Memory B cell (primary cell): Measurements from ENCODE around the gene ENTPD8.
A peak's percentile ranks its signal among the peaks of the same experiment; 100 is the strongest.

Source experiments
- ATAC-seq: fragments of 150-1000 bp; cut with Tn5 transposase; 2 replicates; pipeline ENCODE4 v1.10.0; 2021; ENCODE audit warnings: low read depth, mild to moderate bottlenecking, moderate library complexity
- DNase-seq, 2 donors: peaks; one replicate each; pipeline ENCODE4 v3.0.0; 2022; ENCODE audit warnings: low spot score in 2 of 2
- H3K27ac Mint-ChIP-seq: one replicate; pipeline ENCODE4 v1.8.0; 2022; ENCODE audit warnings: mild to moderate bottlenecking, moderate library complexity, mixed read lengths
- H3K27me3 Mint-ChIP-seq: one replicate; pipeline ENCODE4 v1.8.0; 2022; ENCODE audit warnings: mixed read lengths
- H3K36me3 Mint-ChIP-seq: one replicate; pipeline ENCODE4 v1.8.0; 2022; ENCODE audit warnings: mild to moderate bottlenecking, mixed read lengths
- H3K4me1 Mint-ChIP-seq: one replicate; pipeline ENCODE4 v1.8.0; 2022; ENCODE audit warnings: mixed read lengths
- H3K4me3 Mint-ChIP-seq: one replicate; pipeline ENCODE4 v1.8.0; 2022; ENCODE audit warnings: mild to moderate bottlenecking, moderate library complexity, mixed read lengths
- H3K9me3 Mint-ChIP-seq: one replicate; pipeline ENCODE4 v1.8.0; 2022; ENCODE audit warnings: mixed read lengths

Gene ENTPD8

DNA sequence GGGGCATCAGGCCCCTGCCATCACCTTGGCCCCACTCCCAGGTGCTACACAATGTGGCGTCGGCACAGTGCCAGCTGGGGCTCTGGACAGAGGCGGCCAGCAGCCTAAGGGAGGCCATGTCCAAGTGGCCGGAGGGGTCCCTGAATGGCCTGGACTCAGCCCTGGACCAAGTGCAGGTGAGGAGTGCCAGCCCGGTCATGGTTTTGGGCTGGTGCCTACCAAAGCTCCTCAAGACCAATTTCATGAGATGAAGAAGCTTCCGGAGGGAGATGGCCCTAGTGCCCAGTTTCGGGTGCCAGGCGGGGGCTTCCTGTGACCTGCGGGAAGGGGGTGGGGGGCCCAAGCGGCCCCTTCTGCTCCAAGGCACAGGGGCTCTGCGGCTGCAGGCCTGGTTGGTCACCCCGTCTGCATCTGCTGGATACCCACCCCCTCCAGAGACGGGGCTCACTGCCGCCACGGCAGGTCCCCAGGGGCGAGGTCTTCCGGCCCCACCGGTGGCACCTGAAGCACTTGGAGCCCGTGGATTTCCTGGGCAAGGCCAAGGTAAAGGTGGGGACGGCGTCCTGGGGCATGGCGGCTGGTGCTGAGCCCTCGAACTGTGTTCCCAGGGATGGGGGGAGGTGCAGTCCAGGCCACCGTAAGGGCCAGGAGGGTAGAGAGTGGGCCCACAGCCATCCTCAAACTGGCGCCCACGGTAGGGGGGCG, 12.2 kb downstream of the ENTPD8 start:
- ATAC-seq (peak; percentile 38), DNase-seq (peak in 1 of 2 donors; percentile 24)
- peaks cover 1% of the 10 kb centered on the region for H3K27me3 Mint-ChIP-seq
- no peak overlapping the region for H3K27ac Mint-ChIP-seq
- H3K4me1 Mint-ChIP-seq, result peaks cover 8% of the 10 kb centered on the region
- no peaks in the 10 kb centered on the region for H3K36me3 Mint-ChIP-seq
- H3K4me3 Mint-ChIP-seq, result peak overlapping the region; percentile 62
- H3K9me3 Mint-ChIP-seq, result no peaks in the 10 kb centered on the region

DNA sequence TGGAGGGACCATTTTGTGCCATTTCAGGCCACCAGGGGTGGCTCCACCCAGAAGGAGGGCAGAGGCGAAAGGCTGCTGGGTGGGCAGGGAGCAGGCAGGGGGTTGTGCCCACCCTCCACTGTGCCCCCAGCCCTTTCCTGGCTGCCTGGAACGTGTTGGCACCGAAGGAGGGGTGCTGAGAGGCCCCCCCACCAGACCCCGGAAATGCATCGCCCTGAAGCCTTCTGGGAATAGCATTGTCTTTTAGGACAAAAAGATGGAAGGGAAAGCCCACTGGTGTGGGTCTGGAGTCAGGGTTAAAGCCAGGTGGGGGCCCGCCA, 12.9 kb downstream of the ENTPD8 start:
- peaks cover 8% of the 10 kb centered on the region for H3K4me1 Mint-ChIP-seq
- DNase-seq (no peak), ATAC-seq (no peak)
- no peak overlapping the region for H3K27ac Mint-ChIP-seq
- H3K4me3 Mint-ChIP-seq, result peak overlapping the region; percentile 12
- H3K27me3 Mint-ChIP-seq, result peaks cover 1% of the 10 kb centered on the region
- H3K36me3 Mint-ChIP-seq, result no peaks in the 10 kb centered on the region
- no peaks in the 10 kb centered on the region for H3K9me3 Mint-ChIP-seq

DNA sequence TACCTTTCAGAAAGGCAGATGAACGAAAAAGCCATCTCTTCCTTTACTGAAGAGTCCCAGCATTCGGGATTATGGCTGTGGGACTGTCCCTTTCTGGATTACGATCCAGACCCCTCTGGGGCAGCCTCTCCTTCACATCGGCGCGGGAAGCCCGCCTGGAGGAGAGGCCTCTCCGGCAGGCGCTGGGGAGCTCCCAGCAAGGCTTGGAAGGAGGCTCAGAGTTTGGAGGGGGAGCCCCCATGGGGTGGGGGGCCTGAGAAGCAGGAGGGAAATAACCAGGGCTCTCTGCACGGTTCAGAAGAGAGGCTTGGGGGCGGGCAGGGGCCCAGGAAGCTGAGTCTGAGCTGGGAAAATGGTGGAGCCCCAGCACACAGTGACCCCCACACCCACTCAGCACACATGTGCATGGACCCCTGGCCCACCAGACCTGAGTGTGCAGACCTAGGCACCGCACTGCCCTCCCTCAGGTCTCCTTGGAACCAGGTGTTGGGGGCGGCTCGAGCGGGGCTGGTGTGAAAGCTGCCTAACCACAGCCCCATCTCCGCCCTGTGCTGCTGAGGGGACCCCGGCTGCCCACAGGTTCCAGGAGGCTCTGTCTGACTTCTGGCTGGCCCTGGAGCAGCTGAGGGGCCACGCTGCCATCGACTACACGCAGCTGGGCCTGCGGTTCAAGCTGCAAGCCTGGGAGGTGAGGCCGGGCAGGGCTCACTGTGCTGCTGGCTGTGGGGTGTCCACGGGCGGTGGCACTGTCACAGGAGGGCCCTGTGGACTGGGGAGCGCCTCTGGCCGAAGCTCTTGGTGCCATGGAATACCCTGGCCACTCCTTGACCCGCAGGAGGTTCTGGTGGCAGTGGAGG, 13.5 kb downstream of the ENTPD8 start:
- no peak for DNase-seq
- H3K27ac Mint-ChIP-seq, result no peak overlapping the region
- no peaks in the 10 kb centered on the region for H3K9me3 Mint-ChIP-seq
- H3K36me3 Mint-ChIP-seq, result no peaks in the 10 kb centered on the region
- no peak for ATAC-seq
- H3K4me1 Mint-ChIP-seq, result peaks cover 8% of the 10 kb centered on the region
- peaks cover 1% of the 10 kb centered on the region for H3K27me3 Mint-ChIP-seq
- H3K4me3 Mint-ChIP-seq, result peak overlapping the region; percentile 12

DNA sequence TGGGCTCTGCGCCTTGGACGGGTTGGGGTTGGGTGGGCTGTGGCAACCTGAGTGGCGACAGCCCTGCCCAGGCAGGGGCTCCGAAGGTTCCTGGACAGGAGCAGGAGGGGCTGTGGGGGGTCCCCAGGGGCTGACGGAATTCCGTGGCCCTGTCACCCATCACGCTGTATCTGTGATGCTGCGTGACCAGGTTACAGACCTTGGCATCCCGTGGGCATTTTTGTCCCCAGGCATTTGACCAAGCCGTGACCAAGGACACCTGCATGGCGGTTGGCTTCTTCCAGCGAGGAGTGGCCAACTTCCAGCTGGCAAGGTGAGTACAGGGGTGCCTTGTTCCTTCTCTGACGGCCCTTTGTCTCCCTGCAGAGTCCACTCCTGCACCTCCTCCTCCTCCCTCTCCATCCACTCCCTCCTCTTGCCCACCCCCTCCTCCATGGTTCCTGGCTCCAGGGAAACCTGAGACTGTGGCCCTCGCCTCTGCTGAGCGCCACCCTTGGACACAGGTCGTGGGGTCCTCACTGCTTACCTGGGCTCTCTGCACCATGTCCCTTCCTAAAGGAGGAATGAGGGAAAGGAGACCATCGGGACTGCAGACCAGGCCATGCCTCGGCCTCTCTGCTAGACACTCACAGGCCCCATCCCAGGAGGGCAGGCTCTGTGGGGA, 15.0 kb downstream of the ENTPD8 start:
- Mint-ChIP-seq H3K27ac (no peak overlapping the region), H3K4me1 (peaks cover 11% of the 10 kb centered on the region), H3K4me3 (no peak overlapping the region), H3K27me3 (peaks cover 1% of the 10 kb centered on the region), H3K9me3 (no peaks in the 10 kb centered on the region), H3K36me3 (no peaks in the 10 kb centered on the region)
- ATAC-seq, result no peak
- DNase-seq, result no peak

DNA sequence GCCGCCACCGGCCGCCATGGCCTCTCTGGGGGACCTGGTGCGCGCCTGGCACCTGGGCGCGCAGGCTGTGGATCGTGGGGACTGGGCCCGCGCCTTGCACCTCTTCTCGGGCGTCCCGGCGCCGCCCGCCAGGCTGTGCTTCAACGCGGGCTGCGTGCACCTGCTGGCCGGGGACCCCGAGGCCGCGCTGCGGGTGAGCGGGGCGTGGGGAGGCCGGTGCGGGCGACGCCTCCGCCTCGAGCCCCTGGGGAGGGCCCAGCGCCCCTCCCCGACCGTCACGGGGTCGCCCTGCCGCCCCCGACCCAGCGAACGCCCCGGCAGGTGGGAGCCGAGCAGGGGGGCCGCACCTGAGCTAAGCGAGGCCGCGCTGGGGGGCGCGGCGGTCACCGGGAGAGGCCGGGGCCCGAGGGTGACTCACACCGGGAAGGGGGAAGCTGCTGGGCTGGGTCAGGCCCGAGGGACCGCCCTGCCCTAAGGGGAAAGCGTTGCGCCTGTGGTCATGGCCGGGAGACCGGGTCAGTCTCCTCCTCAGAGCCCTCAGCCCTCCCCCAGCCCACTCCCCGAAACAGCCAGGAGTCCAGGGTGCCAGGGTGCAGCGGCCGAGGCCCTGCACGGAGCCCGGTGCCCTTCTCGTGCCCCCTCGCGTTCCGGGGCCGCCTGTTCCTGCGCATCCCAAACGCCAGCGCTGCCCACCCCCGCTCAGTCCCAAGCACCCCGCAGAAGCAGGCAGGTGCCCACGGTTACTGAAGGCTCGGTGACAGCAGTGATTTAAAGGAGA, 17.5 kb downstream of the ENTPD8 start:
- Mint-ChIP-seq H3K4me1 (peaks cover 6% of the 10 kb centered on the region), H3K9me3 (no peaks in the 10 kb centered on the region), H3K27me3 (no peaks in the 10 kb centered on the region), H3K36me3 (no peaks in the 10 kb centered on the region), H3K27ac (peak overlapping the region; percentile 74), H3K4me3 (peak overlapping the region; percentile 65)
- ATAC-seq (peak; percentile 54), DNase-seq (peak in 1 of 2 donors; percentile 15)

DNA sequence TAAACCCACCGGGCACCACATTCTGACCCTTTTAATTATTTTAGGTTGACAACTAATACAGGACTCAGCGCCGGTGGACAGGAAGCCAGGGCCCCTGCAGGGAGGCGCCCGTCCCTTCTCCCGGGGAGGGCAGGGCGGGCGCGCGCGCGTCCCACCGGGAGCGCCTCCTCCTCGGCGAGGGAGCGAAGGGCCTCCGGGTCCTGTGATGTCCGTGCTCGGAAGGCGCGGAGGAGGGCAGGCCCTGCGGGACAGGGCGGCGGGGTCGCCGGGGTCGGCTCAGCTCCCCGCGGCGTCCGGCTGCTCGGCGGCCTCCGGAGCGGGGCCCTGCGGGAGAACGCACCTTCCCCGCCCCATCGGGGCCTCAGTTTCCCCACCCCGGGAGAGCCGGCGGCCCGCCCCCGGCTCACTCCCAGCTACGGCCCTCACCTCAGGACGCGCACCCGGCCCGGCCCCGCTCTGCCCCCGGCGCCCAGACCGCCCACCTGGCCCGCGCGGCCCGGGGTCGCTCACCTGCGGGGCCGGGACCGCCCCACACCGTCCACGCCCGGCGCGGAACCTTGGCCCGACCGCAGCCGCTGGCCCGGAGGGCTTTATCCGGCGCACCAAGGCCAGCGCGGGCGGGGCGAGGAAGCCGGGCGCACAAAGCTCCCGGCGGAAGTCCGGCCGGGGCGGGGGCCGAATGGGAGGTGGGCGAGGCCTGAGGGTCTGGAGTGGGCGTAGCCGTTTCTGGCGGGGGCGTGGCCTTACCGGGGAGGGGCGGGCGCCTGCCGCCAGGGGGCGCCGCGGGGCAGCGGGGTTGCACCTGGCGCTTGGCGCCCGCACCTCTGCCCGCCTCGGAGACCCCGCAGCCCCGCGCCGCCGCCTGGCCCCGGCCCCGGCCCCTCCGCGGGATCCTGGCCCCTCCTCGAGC, 18.3 kb downstream of the ENTPD8 start, which contains the start of the genes EXD3 and NOXA1:
EXD3 (minus strand) TSS at position 559 of the 910 bp plus-strand sequence. CDS start 27,805 bp downstream, outside the sequence.
NOXA1 (plus strand) TSS at position 790 of the 910 bp plus-strand sequence. CDS start 137 bp downstream, outside the sequence.
- Mint-ChIP-seq H3K36me3 (no peaks in the 10 kb centered on the region), H3K4me3 (peak within 1 kb of the TSS; percentile 79), H3K4me1 (peaks cover 6% of the 10 kb centered on the region), H3K27me3 (no peaks in the 10 kb centered on the region), H3K9me3 (no peaks in the 10 kb centered on the region), H3K27ac (peak within 1 kb of the TSS; percentile 74)
- ATAC-seq, result peak; percentile 93
- peak; percentile 97 to 98 for DNase-seq

DNA sequence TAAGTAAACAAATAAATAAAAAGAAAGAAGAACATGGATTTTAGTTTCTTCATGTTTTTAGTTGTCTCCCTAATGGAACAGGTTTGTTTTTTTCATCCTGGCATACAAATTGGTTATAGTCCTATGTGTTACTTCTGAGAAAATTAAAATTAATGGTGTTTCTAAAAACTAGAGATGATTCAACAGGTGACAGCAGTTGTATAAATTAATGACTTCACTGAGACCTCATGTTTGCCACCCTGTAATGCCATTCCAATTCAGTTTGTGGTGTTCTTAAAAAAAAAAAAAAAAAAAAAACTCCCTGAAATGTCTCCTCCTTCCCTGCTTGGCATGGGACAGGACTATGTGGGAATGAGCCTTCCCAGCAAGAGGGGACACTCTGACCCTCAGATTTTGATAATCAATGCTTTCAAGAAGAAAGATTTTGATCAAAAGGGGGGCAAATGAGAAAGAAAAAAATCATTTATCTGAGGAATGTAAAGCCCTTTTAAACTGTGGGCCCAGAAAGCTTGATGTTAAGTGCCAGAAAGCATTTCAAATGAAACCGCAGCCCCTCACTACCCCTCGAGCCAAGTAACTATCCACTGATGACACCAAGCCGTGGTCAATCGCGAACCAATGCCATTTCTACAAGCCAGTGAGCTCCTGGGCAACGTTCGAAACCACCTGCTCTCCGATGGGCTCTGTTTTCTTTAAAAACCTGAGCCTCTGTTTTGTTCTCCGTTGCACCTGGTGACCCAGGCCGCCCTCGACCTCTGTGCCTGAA, 19.1 kb downstream of the ENTPD8 start:
- Mint-ChIP-seq H3K36me3 (no peaks in the 10 kb centered on the region), H3K4me1 (peaks cover 6% of the 10 kb centered on the region)

DNA sequence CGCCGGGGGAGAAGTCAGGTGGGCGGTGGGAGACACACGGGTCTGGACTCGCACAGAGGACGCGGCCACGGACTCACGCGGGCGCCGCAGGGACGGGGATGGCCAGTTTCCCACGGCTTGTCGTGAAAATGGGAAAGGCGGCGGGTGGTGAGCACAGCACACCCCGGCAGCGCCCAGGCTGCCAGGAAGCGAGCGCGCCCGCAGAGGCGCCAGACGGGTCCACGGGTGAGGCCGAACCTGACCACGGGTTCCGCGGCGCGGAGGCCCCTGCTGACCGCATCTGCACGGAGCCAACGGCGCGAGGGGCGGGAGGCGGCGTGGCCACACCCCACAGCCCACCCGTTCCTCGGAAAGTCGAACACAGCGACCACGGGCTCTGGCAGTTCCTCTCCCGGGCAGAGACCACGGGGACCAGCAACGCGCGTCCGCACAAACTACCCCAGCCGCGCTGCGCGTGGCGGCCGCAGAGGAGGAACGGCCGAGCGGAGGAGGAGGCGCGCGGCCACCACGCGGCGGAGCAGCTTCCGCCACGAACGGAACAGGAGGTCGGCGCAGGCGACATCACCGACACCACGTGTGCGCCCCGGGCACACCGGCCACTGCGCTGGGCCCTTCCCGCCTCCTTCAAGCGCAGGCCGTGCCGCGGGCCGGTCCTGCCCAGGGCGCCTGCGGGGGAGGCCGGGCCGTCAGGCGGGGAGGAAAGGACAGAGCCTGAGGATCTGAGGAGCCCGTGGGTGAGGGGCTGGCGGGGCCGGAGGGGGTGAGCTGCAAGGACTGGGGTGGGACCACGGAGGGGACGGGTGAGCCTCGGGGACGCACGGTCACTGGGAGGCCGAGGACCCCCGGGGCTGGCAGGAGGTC, 23.8 kb downstream of the ENTPD8 start:
- Mint-ChIP-seq H3K36me3 (no peaks in the 10 kb centered on the region), H3K9me3 (no peaks in the 10 kb centered on the region), H3K4me3 (peak overlapping the region; percentile 57), H3K27ac (no peak overlapping the region), H3K27me3 (no peaks in the 10 kb centered on the region), H3K4me1 (peaks cover 8% of the 10 kb centered on the region)
- no peak for DNase-seq
- ATAC-seq, result no peak

More for the DNA sequence above, 19.1 kb downstream of the ENTPD8 start:
- DNase-seq, result no peak
- Mint-ChIP-seq H3K27me3 (no peaks in the 10 kb centered on the region), H3K4me3 (peak overlapping the region; percentile 79), H3K9me3 (no peaks in the 10 kb centered on the region), H3K27ac (no peak overlapping the region)
- ATAC-seq, result no peak

DNA sequence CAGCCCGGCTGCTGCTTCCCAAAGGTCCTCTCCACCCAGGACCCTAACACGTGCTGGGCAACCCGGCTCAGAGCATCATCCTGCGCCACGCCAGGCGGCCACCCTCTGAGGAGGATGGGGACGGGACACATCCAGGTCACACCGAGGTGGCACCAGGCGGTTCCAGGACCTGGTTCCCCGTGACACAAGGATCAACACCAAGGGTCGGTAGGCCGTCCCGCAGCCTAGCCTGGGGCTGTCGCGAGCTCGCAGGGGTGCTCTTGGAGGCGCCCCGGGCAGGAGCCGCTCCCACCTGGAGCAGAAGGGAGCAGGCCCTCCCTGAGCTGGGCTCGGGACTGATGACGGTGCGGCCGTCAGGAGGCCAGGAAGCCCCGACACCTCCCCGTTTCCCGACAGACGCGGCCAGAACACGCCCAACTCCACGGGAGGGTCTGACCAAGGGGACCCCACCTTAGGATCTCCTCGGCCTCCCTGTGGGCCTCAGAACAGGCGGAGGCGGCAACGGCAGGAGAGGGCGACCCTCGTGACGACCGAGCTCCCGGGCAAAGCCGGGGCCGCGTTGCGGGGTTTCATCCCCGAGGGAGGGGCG, 24.5 kb downstream of the ENTPD8 start:
- Mint-ChIP-seq H3K9me3 (no peaks in the 10 kb centered on the region), H3K4me3 (no peak overlapping the region), H3K4me1 (peaks cover 8% of the 10 kb centered on the region), H3K36me3 (no peaks in the 10 kb centered on the region), H3K27ac (no peak overlapping the region), H3K27me3 (no peaks in the 10 kb centered on the region)
- no peak for DNase-seq
- ATAC-seq, result no peak

DNA sequence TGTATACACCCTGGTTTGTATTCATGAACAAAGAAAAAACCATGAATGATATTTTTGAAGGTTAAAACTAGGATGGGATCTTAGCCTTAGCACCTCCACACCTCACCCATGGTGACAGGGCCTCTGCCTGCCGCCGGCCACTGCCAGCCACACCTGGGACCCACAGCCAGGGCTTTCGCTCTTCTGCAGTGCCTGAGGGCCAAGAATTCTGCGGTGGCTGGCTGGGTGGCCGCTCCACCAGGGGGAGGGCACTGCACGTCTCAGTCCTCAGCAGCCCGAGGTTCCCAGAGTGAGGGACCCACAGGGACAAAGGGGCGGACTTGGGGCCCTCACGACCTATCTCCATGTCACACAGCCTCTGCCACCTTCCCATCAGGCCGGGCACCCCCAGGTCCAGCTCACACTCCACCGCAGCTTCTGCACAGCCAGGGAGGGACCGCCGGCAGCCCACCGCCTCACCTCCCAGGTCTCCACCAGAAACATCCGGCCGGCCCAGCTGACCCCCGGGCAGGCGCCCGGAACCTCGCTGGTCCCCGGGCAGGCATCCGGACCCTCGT, 25.1 kb downstream of the ENTPD8 start:
- no peak for ATAC-seq
- Mint-ChIP-seq H3K36me3 (no peaks in the 10 kb centered on the region), H3K27ac (no peak overlapping the region), H3K27me3 (no peaks in the 10 kb centered on the region), H3K4me1 (peaks cover 8% of the 10 kb centered on the region), H3K9me3 (no peaks in the 10 kb centered on the region), H3K4me3 (no peak overlapping the region)
- no peak for DNase-seq

DNA sequence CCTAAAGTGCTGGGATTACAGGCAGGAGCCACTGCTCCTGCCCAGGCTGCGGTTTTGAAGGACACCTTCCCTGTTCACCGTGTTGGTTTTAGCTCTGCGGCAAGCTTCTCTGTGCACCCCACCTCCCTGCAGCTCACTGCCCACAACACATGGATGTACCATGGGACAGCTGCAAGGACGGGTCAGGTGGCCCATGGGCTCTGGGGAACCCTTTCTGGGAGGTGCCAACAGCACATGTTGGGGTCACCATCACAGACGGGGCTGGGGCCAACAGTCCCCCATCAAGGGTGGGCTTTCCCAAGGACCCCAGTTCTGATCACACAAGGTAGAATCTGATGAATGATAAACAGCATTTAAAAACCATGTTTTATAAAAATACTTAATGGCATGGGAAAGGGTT, 25.7 kb downstream of the ENTPD8 start:
- Mint-ChIP-seq H3K36me3 (no peaks in the 10 kb centered on the region), H3K4me3 (no peak overlapping the region), H3K27ac (no peak overlapping the region), H3K9me3 (no peaks in the 10 kb centered on the region), H3K27me3 (no peaks in the 10 kb centered on the region), H3K4me1 (peaks cover 8% of the 10 kb centered on the region)
- DNase-seq (no peak), ATAC-seq (no peak)
